OCI-LY3 (cell line): ENCODE data around the gene JPT2.

Experiments
- EZH2phosphoT487 ChIP-seq: fragments of 200-600 bp; shearing (Covaris generic); IDR thresholded peaks from 2 replicates; pipeline ENCODE4 v1.6.1; 2018; ENCODE audit warnings: antibody characterized with exemption, mixed run types, low read depth
- TF ChIP-seq, protein P1 (sequence below): fragments of 200-600, 300-600 bp; sonication (generic); IDR thresholded peaks from 2 replicates; pipeline ENCODE4 v1.5.1; 2014; ENCODE audit warnings: antibody characterized with exemption, low read length, low read depth

DNA sequence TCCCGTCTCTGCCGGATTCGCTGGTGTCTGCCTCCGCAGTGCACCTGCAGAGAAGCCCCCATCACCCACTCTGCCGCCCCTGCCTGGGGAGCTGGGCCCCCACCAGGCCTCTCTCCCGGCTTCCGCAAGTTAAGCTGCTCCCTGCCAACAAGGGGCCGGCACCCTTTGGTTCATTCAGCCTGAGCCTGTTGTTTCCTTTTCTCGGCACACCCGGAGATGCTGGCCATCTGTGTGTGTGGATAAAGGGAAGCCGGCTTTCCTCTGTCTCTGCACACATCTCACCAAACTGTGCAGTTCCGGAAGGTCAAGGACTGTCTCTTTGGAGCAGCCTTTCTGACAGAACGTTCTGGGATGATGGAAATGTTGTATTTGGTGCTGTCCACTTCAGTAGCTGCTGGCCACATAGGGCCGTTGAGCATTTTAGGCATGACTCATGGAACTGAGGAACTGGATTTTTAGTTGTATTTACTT is 34.7 kb downstream of the JPT2 start:
- TF ChIP-seq, protein P1, sequence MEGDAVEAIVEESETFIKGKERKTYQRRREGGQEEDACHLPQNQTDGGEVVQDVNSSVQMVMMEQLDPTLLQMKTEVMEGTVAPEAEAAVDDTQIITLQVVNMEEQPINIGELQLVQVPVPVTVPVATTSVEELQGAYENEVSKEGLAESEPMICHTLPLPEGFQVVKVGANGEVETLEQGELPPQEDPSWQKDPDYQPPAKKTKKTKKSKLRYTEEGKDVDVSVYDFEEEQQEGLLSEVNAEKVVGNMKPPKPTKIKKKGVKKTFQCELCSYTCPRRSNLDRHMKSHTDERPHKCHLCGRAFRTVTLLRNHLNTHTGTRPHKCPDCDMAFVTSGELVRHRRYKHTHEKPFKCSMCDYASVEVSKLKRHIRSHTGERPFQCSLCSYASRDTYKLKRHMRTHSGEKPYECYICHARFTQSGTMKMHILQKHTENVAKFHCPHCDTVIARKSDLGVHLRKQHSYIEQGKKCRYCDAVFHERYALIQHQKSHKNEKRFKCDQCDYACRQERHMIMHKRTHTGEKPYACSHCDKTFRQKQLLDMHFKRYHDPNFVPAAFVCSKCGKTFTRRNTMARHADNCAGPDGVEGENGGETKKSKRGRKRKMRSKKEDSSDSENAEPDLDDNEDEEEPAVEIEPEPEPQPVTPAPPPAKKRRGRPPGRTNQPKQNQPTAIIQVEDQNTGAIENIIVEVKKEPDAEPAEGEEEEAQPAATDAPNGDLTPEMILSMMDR: no peak
- TF ChIP-seq EZH2phosphoT487: no peak
